Osteocyte (in vitro differentiated cells): ENCODE results near the gene FAM20A. TPM values are rescaled to one million over a fixed set of nuclear protein-coding genes. Genes with fewer than 3 reads are reported as not detected.

ENCODE experiments used
- DNase-seq: peaks from one replicate; pipeline ENCODE4 v3.0.0; 2021; ENCODE audit warnings: mixed read lengths; ENCODE audit not compliant: unreplicated experiment; ENCODE audit errors: extremely low spot score
- H3K27ac Mint-ChIP-seq: one replicate; pipeline ENCODE4 v1.8.0; 2021; ENCODE audit warnings: mild to moderate bottlenecking, mixed read lengths; ENCODE audit not compliant: unreplicated experiment
- H3K27me3 Mint-ChIP-seq: one replicate; pipeline ENCODE4 v1.8.0; 2021; ENCODE audit warnings: mixed read lengths; ENCODE audit not compliant: unreplicated experiment
- H3K36me3 Mint-ChIP-seq: one replicate; pipeline ENCODE4 v1.8.0; 2021; ENCODE audit warnings: mixed read lengths; ENCODE audit not compliant: unreplicated experiment
- H3K4me1 Mint-ChIP-seq: one replicate; pipeline ENCODE4 v1.8.0; 2021; ENCODE audit warnings: mixed read lengths; ENCODE audit not compliant: unreplicated experiment
- H3K4me3 Mint-ChIP-seq: one replicate; pipeline ENCODE4 v1.8.0; 2021; ENCODE audit warnings: mild to moderate bottlenecking, moderate library complexity, mixed read lengths; ENCODE audit not compliant: unreplicated experiment
- H3K9me3 Mint-ChIP-seq: one replicate; pipeline ENCODE4 v1.8.0; 2021; ENCODE audit warnings: mixed read lengths; ENCODE audit not compliant: unreplicated experiment
- total RNA-seq: library from RNA; stranded (reverse); gene quantifications from 2 replicates; pipeline ENCODE4 v1.2.1, GENCODE V29; 2021
- TF ChIP-seq, protein P1 (sequence below): fragments of 200-600 bp; sonication (generic); IDR thresholded peaks from 2 replicates; pipeline ENCODE4 v1.5.0; 2021; ENCODE audit warnings: antibody characterized with exemption, mild to moderate bottlenecking, moderate library complexity

FAM20A gene
- total RNA-seq, 1 donor from 2014 or later = not detected

DNA sequence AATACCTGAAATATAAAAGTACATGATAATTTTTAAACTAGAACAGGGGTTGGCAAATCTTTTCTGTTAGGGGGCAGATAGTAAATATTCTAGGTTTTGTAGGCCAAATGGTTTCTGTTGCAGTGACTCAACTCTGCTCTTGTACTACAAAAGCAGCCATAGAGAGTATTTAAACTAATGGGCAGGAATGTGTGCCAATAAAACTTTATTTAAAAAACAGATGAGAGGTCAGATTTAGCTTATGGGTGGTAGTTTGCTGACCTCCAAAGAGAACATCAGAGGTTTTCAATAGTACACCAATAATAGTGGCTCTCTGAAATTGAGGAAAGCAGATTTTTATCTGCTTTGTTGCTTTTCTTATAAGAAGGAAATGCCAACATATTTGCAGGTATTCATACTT, 15.2 kb upstream of the FAM20A start:
- DNase-seq = no peak
- Mint-ChIP-seq H3K9me3 (no peaks in the 10 kb centered on the region), H3K27ac (no peak overlapping the region), H3K27me3 (peaks cover 41% of the 10 kb centered on the region), H3K4me1 (no peaks in the 10 kb centered on the region), H3K4me3 (no peak overlapping the region), H3K36me3 (no peaks in the 10 kb centered on the region)
- TF ChIP-seq, protein P1, sequence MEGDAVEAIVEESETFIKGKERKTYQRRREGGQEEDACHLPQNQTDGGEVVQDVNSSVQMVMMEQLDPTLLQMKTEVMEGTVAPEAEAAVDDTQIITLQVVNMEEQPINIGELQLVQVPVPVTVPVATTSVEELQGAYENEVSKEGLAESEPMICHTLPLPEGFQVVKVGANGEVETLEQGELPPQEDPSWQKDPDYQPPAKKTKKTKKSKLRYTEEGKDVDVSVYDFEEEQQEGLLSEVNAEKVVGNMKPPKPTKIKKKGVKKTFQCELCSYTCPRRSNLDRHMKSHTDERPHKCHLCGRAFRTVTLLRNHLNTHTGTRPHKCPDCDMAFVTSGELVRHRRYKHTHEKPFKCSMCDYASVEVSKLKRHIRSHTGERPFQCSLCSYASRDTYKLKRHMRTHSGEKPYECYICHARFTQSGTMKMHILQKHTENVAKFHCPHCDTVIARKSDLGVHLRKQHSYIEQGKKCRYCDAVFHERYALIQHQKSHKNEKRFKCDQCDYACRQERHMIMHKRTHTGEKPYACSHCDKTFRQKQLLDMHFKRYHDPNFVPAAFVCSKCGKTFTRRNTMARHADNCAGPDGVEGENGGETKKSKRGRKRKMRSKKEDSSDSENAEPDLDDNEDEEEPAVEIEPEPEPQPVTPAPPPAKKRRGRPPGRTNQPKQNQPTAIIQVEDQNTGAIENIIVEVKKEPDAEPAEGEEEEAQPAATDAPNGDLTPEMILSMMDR = no peak

DNA sequence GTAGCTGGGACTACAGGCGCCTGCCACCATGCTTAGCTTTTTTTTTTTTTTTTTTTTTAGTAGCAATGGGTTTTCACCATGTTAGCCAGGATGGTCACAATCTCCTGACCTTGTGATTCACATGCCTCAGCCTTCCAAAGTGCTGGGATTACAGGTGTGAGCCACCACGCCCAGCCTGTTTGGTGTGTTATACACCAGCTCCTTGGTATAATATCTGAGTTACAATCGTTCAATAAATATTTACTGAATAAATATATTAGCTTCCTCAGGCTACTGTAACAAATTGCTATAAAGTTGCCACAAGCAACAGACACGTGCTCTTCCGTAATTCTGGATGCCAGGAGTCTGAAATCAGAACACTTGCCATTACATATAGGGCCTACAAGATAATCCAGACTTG, 13.6 kb upstream of the FAM20A start:
- H3K27ac Mint-ChIP-seq = no peak overlapping the region
- no peaks in the 10 kb centered on the region for H3K4me1 Mint-ChIP-seq
- H3K4me3 Mint-ChIP-seq = no peak overlapping the region
- H3K36me3 Mint-ChIP-seq = no peaks in the 10 kb centered on the region
- peaks cover 6% of the 10 kb centered on the region for H3K9me3 Mint-ChIP-seq
- TF ChIP-seq, protein P1 = no peak
- peaks cover 33% of the 10 kb centered on the region for H3K27me3 Mint-ChIP-seq
- no peak for DNase-seq

DNA sequence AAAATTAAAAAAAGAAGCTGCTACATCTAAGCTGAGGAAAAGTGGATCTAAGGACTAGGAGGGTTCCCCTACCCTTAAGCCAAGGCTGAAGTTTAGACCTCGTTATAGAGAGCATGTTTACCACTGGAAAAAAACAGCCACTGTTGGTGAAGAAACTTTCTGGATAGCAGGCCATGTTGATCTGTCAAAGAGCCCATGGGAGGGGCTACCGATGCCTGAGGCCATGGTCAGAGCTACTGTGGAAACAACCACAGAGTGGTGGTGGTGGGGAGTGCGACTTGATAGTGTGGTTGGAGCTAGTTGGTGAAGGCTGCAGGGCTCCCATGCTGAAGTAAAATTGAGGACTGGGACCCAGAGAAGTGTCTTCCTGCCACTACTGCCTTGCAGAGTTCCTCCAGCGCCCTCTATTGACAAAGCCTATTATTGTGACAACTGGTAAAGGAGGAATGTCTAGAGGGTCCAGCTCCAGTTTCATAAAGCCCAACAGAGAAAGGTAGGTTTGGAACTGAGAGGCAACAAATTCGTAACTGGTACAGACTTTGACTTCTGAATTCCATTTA, 12.7 kb upstream of the FAM20A start:
- no peaks in the 10 kb centered on the region for H3K36me3 Mint-ChIP-seq
- no peaks in the 10 kb centered on the region for H3K4me1 Mint-ChIP-seq
- no peak overlapping the region for H3K4me3 Mint-ChIP-seq
- no peak for DNase-seq
- H3K27me3 Mint-ChIP-seq = peaks cover 30% of the 10 kb centered on the region
- TF ChIP-seq, protein P1 = peak; percentile 44
- H3K9me3 Mint-ChIP-seq = peaks cover 6% of the 10 kb centered on the region
- H3K27ac Mint-ChIP-seq = no peak overlapping the region

DNA sequence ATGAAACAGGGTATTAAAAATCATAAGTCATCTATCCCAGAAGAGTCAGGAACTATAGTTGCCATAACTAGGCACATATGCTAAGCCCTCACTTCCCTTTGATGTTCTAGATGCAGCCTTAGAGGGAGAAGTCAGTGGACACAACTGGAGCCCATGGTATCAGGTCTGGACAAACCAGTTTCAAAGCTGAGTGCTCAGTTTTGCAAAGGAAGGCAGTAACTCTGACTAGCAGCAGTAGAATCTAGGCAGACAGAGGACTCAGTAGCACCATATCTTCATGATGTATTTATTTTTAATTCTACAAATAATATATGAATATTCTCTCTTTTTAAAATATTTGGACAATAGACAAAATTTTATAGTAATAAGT, 11.7 kb upstream of the FAM20A start:
- DNase-seq = no peak
- Mint-ChIP-seq H3K9me3 (peaks cover 11% of the 10 kb centered on the region), H3K27ac (no peak overlapping the region), H3K4me3 (no peak overlapping the region), H3K36me3 (no peaks in the 10 kb centered on the region), H3K4me1 (no peaks in the 10 kb centered on the region), H3K27me3 (peaks cover 26% of the 10 kb centered on the region)
- TF ChIP-seq, protein P1 = no peak

DNA sequence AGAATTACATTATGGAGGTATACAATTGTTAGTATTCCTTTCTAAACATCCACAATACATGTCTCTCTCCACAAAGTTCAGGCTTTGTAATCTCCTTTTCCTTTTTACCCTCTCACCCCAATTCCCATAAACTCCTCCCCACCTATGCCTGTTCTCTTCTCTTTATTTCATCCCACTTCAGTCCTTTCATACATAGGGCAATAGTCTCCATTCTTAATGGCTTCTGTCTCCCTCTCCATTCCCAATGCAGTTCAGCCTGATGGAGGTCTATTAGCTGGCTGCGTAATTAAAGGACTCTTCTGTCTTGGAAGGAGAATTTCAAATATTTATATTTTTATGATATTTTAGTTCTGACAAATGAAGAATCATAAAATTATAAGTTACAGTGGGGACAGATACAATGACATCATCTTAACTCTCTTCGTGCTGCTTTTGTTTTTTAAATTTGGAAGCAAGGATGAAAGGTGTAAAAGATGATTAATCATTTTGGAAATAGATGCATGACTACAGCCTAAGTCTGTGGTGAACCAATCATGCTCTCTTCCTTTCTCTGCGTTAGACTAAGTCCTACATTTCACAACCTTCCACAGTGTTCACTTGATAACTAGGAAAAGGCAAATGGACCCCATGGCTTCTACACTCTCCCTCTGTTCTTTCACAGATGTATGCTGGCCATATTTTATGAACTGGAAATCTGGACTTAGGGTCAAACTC, 11.2 kb upstream of the FAM20A start:
- TF ChIP-seq, protein P1 = no peak
- peaks cover 16% of the 10 kb centered on the region for H3K9me3 Mint-ChIP-seq
- no peaks in the 10 kb centered on the region for H3K4me1 Mint-ChIP-seq
- H3K4me3 Mint-ChIP-seq = no peak overlapping the region
- DNase-seq = no peak
- H3K36me3 Mint-ChIP-seq = no peaks in the 10 kb centered on the region
- peaks cover 26% of the 10 kb centered on the region for H3K27me3 Mint-ChIP-seq
- no peak overlapping the region for H3K27ac Mint-ChIP-seq
